ENCODE data around the gene MRPL27. TPM values are rescaled to one million over a fixed set of nuclear protein-coding genes. Genes with fewer than 3 reads are reported as not detected.
"Not testable (repeated sequence)": the region's sequence is repeated elsewhere in the genome, so short reads cannot be mapped to it uniquely, and the experiment has no call there.

MRPL27 gene
- total and polyA plus RNA-seq, 2 of the 4 experiments (the other 2 are of a cell fraction): 176 to 202 TPM

GRCh38 chr17:50333291-50334057 is 39.5 kb downstream of the MRPL27 start:
- H4K91ac ChIP-seq (ENCODE audit: insufficient read depth, low read depth, low read length); H3K4me2 ChIP-seq (ENCODE audit: low read depth, low read length); H3K9ac ChIP-seq (ENCODE audit: low read depth, low read length); H4K8ac ChIP-seq (ENCODE audit: low read depth in 2 of 2, low read length in 2 of 2); H3K27me3 ChIP-seq (ENCODE audit: control insufficient read depth, insufficient read depth, low read length); H3K4me1 ChIP-seq (ENCODE audit: control insufficient read depth, insufficient read depth, low read length); H2BK20ac ChIP-seq (ENCODE audit: low read depth, low read length); BruUV-seq (replicated peaks); in situ Hi-C loops (cut with MboI; ENCODE audit: low sequenced_read_pairs); dilution Hi-C loops (cut with HindIII; ENCODE audit: low sequenced_read_pairs, unreplicated experiment); H4K20me1 ChIP-seq (ENCODE audit: insufficient read depth, low read length); H3K79me1 ChIP-seq (ENCODE audit: low read depth in 1 of 2, low read length in 2 of 2); H2AK5ac ChIP-seq (ENCODE audit: low read depth, low read length); H2AK9ac ChIP-seq (replicated peaks; ENCODE audit: low read depth, low read length, poor library complexity); H2BK120ac ChIP-seq (ENCODE audit: low read depth, low read length); H3K18ac ChIP-seq (ENCODE audit: low read depth, low read length); H2BK15ac ChIP-seq (ENCODE audit: low read depth, low read length); H2BK5ac ChIP-seq (ENCODE audit: low read depth, low read length, poor library complexity, severe bottlenecking); H4K5ac ChIP-seq (ENCODE audit: low read depth, low read length); H3K9me1 ChIP-seq (ENCODE audit: insufficient read depth, low read length); intact Hi-C loops (cut with micrococcal nuclease); H3K36me3 ChIP-seq (ENCODE audit: control insufficient read depth, insufficient read depth, low read length); H3K56ac ChIP-seq (ENCODE audit: extremely low read depth, insufficient read depth, low read length); H3K9me3 ChIP-seq (ENCODE audit: control insufficient read depth, insufficient read depth, low read length); H3K27ac ChIP-seq (ENCODE audit: insufficient read depth, low read length); H3K4me3 ChIP-seq (ENCODE audit: insufficient read depth, low read depth, low read length); H3K23ac ChIP-seq (ENCODE audit: low read depth, low read length): not testable (repeated sequence)
- DNase-seq (peak; percentile 26), ATAC-seq (ENCODE audit: low read depth) (peak; percentile 50)
- CTCF ChIA-PET: interaction anchor here (0.7 to 1.4 kb wide), 5 partner anchors 10 to 239 kb away, joined by 3 to 8 read pairs (median 4); no protein-coding TSS in a partner anchor
- H2AFZ ChIP-seq (replicated peaks; ENCODE audit: low read length, poor library complexity): peak overlapping the region; percentile 53
- POLR2A ChIA-PET (ENCODE audit: unreplicated experiment): interaction anchor here (0.5 to 0.6 kb wide), 2 partner anchors 11 to 133 kb away, joined by 3 to 4 read pairs; no protein-coding TSS in a partner anchor
- WGBS, 2 experiments (ENCODE audit: extremely low coverage in 2 of 2, insufficient read length in 1 of 2): no CpG with 5 or more reads among the region's 14 CpGs
- peak; percentile 22 for TF ChIP-seq CTCF (conservative IDR thresholded peaks at IDR 0.05; ENCODE audit: low read depth, low read length)
- peak overlapping the region; percentile 7; the same call in 1 of the 2 replicates for H3K4ac ChIP-seq (ENCODE audit: low read depth, low read length)
- H3K14ac ChIP-seq (replicated peaks; ENCODE audit: low read depth, low read length): 0 out of 2 replicates have a peak overlapping the region, but pooled peaks have one; percentile 6
